KMS-11 (cell line): ENCODE measurements around the gene LSS.

Experiments
- H2AFZ ChIP-seq: fragments of 200-600 bp; sonication (generic); 2 replicates; pipeline ENCODE4 v1.6.1; 2016; ENCODE audit warnings: antibody characterized with exemption, mixed run types, low read depth
- H3K27ac ChIP-seq: fragments of 200-600 bp; sonication (generic); 2 replicates; pipeline ENCODE4 v1.6.1; 2016; ENCODE audit warnings: mild to moderate bottlenecking, mixed run types
- H3K27me3 ChIP-seq: fragments of 200-600 bp; sonication (generic); 2 replicates; pipeline ENCODE4 v1.6.1; 2017; ENCODE audit warnings: mild to moderate bottlenecking, low read depth, mixed run types, moderate library complexity; ENCODE audit not compliant: insufficient read depth
- H3K36me3 ChIP-seq: fragments of 200-600 bp; sonication (generic); 2 replicates; pipeline ENCODE4 v1.6.1; 2017; ENCODE audit warnings: mild to moderate bottlenecking, mixed run types; ENCODE audit not compliant: insufficient read depth
- H3K4me1 ChIP-seq: fragments of 200-600 bp; sonication (generic); 2 replicates; pipeline ENCODE4 v1.6.1; 2016; ENCODE audit warnings: mild to moderate bottlenecking, low read depth, mixed run types; ENCODE audit not compliant: poor library complexity, severe bottlenecking
- H3K4me2 ChIP-seq: fragments of 200-600 bp; sonication (generic); 2 replicates; pipeline ENCODE4 v1.7.0; 2016; ENCODE audit warnings: mild to moderate bottlenecking, mixed run types
- H3K4me3 ChIP-seq: fragments of 200-600 bp; sonication (generic); IDR thresholded peaks from 2 replicates; pipeline ENCODE4 v1.6.1; 2017; ENCODE audit warnings: low read depth, low read length, mixed read lengths; ENCODE audit not compliant: insufficient read depth
- H3K79me2 ChIP-seq: fragments of 200-600 bp; sonication (generic); 2 replicates; pipeline ENCODE4 v1.6.1; 2016; ENCODE audit warnings: low read depth, mixed run types; ENCODE audit not compliant: insufficient read depth
- H3K9ac ChIP-seq: fragments of 200-600 bp; sonication (generic); 2 replicates; pipeline ENCODE4 v1.6.1; 2016; ENCODE audit warnings: mild to moderate bottlenecking, mixed run types
- H4K20me1 ChIP-seq: fragments of 200-600 bp; sonication (generic); 2 replicates; pipeline ENCODE4 v1.6.1; 2016; ENCODE audit warnings: mild to moderate bottlenecking, mixed run types; ENCODE audit not compliant: insufficient read depth
- TF ChIP-seq, protein P1 (sequence below): fragments of 200-600 bp; sonication (generic); conservative IDR thresholded peaks from 2 replicates; pipeline ENCODE4 v1.6.1; 2017; ENCODE audit warnings: low read depth, mild to moderate bottlenecking, antibody characterized with exemption, low read length, moderate library complexity, mixed read lengths

The LSS gene

DNA sequence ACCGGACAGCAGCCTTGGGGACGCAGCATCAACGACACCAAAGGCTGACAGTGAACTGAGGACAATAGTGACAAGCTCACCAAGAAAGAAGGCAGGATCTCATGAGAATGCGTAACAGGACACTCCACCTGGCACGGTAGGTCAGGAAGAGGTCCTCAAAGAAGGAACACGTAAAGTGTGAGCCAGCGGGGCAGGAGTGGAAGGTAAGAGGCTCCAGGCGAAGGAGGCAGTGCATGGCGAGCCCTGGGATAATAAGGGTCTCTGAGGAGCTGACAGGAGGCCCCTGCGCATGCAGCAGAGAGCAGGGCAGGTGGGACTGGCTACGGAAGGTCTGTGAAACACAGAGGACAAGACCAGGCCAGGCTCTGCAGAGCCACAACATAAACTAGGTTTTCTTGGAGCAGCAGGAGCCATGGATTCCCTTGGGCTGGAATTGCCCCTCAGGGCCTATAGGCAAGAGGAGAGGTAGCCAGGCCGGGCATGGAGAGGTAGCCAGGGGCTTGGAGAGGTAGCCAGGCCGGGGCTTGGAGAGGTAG, 8.2 kb downstream of the LSS start:
- TF ChIP-seq, protein P1, sequence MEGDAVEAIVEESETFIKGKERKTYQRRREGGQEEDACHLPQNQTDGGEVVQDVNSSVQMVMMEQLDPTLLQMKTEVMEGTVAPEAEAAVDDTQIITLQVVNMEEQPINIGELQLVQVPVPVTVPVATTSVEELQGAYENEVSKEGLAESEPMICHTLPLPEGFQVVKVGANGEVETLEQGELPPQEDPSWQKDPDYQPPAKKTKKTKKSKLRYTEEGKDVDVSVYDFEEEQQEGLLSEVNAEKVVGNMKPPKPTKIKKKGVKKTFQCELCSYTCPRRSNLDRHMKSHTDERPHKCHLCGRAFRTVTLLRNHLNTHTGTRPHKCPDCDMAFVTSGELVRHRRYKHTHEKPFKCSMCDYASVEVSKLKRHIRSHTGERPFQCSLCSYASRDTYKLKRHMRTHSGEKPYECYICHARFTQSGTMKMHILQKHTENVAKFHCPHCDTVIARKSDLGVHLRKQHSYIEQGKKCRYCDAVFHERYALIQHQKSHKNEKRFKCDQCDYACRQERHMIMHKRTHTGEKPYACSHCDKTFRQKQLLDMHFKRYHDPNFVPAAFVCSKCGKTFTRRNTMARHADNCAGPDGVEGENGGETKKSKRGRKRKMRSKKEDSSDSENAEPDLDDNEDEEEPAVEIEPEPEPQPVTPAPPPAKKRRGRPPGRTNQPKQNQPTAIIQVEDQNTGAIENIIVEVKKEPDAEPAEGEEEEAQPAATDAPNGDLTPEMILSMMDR = no peak
- Histone ChIP-seq H3K4me2 (no peak overlapping the region), H3K27me3 (no peaks in the 10 kb centered on the region), H3K79me2 (peaks cover 34% of the 10 kb centered on the region), H3K4me3 (no peak overlapping the region), H3K27ac (no peak overlapping the region), H4K20me1 (no peaks in the 10 kb centered on the region), H3K4me1 (peaks cover 7% of the 10 kb centered on the region), H3K36me3 (peaks cover 4% of the 10 kb centered on the region; the same call in 1 of the 2 replicates), H2AFZ (no peak overlapping the region), H3K9ac (no peak overlapping the region)

DNA sequence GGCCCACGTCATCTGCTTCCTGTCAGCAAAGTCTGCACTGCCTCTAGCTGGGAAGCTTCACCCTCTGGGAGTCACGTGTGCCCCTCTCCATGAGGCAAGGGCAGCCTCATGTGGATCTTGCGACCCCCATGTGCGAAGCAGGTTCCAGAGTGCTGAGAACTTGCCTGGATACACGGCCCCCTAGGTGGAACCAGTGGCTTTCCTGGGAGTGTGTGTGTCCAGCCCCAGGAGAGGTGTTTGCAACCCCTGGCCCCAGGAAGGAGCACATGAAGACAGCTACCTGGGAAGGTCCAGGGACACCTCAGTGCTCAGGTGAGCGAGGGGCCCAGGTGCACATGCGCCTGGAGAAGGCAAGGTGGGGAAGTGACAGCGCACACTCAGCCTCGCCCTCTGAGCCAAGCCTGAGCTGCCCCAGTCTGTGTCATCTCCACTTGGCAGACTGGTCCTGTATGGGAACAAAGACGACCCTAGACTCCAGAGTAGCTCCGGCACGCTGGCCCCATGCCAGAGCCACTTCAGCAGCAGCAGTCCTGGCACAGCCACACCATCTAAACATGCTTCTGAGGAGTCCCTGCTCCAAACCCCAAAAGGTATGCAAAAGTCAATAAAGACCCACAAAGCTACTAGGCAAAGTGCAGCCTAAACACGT, 8.9 kb downstream of the LSS start:
- H3K4me1 ChIP-seq = peaks cover under 1% of the 10 kb centered on the region
- no peaks in the 10 kb centered on the region for H3K27me3 ChIP-seq
- H3K9ac ChIP-seq = no peak overlapping the region
- TF ChIP-seq, protein P1 = no peak
- H3K4me2 ChIP-seq = no peak overlapping the region
- peaks cover 4% of the 10 kb centered on the region; the same call in 1 of the 2 replicates for H3K36me3 ChIP-seq
- no peak overlapping the region for H3K4me3 ChIP-seq
- H3K27ac ChIP-seq = no peak overlapping the region
- no peaks in the 10 kb centered on the region for H4K20me1 ChIP-seq
- no peak overlapping the region for H2AFZ ChIP-seq
- H3K79me2 ChIP-seq = peaks cover 28% of the 10 kb centered on the region

DNA sequence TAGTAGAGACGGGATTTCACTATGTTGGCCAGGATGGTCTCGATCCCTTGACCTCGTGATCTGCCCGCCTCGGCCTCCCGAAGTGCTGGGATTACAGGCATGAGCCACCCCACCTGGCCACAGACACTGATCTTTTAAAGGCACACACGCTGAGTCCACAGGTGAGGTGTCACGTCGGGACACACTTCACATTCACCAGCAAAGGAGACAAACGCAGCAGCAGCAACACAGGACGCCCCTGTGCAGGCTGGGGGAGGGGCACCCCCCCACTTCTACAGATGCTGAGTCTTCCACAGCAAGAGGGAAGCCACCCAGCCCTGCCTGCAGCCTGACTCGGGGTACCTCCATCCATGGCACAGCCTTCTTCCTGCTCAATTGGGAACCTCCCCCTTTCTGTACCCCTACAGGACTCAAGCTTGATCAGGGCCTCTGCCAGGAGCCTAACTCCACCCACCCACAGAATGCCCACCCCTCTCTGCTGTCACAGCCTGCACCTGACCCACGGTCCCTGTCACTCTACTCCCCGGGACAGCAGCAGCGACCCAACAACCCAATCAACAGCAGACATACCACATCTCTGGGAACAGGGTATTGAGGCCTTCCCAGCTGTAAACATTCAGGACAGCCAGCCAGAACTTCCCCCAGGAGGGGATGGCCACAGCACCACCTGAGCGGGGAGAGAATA, 9.5 kb downstream of the LSS start:
- H4K20me1 ChIP-seq = no peaks in the 10 kb centered on the region
- no peak overlapping the region for H3K27ac ChIP-seq
- no peak overlapping the region for H3K4me2 ChIP-seq
- no peak overlapping the region for H3K9ac ChIP-seq
- peaks cover 21% of the 10 kb centered on the region for H3K79me2 ChIP-seq
- H3K4me3 ChIP-seq = no peak overlapping the region
- H3K4me1 ChIP-seq = no peaks in the 10 kb centered on the region
- no peaks in the 10 kb centered on the region for H3K27me3 ChIP-seq
- TF ChIP-seq, protein P1 = no peak
- H3K36me3 ChIP-seq = peaks cover 4% of the 10 kb centered on the region; the same call in 1 of the 2 replicates
- H2AFZ ChIP-seq = no peak overlapping the region

DNA sequence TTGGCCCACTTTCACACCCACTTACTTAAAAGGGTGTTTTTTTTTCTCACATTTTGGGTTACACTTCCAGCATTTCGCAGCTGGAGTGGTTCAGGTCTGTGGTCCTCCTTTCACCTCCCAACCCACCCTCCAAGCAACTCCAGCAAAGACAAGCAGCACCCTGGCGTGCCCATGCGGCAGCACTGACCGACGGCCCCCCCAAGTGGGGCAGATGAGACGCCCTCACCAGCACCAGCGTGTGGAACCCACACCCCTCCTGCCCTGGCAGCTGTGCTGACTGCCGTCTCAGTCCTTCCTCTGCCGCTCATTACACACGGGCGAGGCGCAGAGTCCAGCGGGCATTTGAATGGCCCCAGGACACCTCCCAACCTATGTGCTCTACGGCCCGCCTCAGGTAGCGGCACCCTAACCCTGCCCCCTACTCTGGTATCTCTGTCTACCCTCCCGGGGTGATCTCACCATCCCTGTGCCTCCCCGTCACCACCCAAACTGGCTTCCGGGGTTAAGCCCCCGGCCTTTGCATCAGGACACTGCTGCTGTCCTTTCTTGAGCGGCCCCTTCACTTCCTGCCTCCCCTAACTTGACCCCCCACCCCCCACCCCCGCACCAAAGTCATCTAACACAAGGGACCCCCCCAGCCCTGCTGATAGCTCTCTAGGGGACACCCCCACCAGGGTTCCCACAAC, 10.9 kb downstream of the LSS start:
- no peak overlapping the region for H2AFZ ChIP-seq
- H4K20me1 ChIP-seq = no peaks in the 10 kb centered on the region
- H3K27ac ChIP-seq = no peak overlapping the region
- no peak overlapping the region for H3K4me2 ChIP-seq
- peaks cover 8% of the 10 kb centered on the region; the same call in 1 of the 2 replicates for H3K79me2 ChIP-seq
- no peaks in the 10 kb centered on the region for H3K27me3 ChIP-seq
- H3K4me1 ChIP-seq = no peaks in the 10 kb centered on the region
- TF ChIP-seq, protein P1 = no peak
- peaks cover 3% of the 10 kb centered on the region; the same call in 1 of the 2 replicates for H3K36me3 ChIP-seq
- H3K9ac ChIP-seq = no peak overlapping the region
- H3K4me3 ChIP-seq = no peak overlapping the region
